Cardiac atrium fibroblast (primary cell): ENCODE data around the gene HSD11B2. TPM values are rescaled to one million over a fixed set of nuclear protein-coding genes. Genes with fewer than 3 reads are reported as not detected.

Experiments used
- total RNA-seq: library from RNA; depleted of rRNA; stranded (reverse); fragments of >200 nt; gene quantifications from 2 replicates; pipeline ENCODE4 v1.2.3, GENCODE V29; 2015

The HSD11B2 gene
- total RNA-seq = 0.18 and 0.49 TPM in 2 replicates

GRCh38 chr16:67430977-67431774 is at the start of gene HSD11B2:
HSD11B2 (plus strand) TSS chr16:67431121; CDS start chr16:67431249, 128 bp downstream.

GRCh38 chr16:67393111-67393787 is 37.7 kb upstream of the HSD11B2 start, which contains the start of gene TPPP3:
TPPP3 (minus strand) TSS chr16:67393498; CDS start chr16:67391111, 2,387 bp downstream.

GRCh38 chr16:67415872-67416793 is 14.8 kb upstream of the HSD11B2 start, which contains the start of gene ZDHHC1:
ZDHHC1 (minus strand) TSS chr16:67416477; CDS start chr16:67407775, 8,702 bp downstream.

GRCh38 chr16:67480833-67481560 is 50.1 kb downstream of the HSD11B2 start, which contains the start of gene ATP6V0D1:
ATP6V0D1 (minus strand) TSS chr16:67481157; CDS start chr16:67481086, 71 bp downstream.

GRCh38 chr16:67483150-67483549 is 52.2 kb downstream of the HSD11B2 start, which contains the start of gene AGRP:
AGRP (minus strand) TSS chr16:67483547; CDS start chr16:67483398, 149 bp downstream.

Other genes with a start within 250 kb of the HSD11B2 start
- gene MATCAP1, start 247.2 kb upstream of the HSD11B2 start, total RNA-seq = 17.5 and 17.8 TPM in 2 replicates
- gene EXOC3L1, start 241.0 kb upstream of the HSD11B2 start, total RNA-seq = 0.54 and 1.6 TPM in 2 replicates
- gene E2F4, start 239.0 kb upstream of the HSD11B2 start, total RNA-seq = 50.9 and 63.4 TPM in 2 replicates
- gene ELMO3, start 232.0 kb upstream of the HSD11B2 start, total RNA-seq = 0.36 and 0.49 TPM in 2 replicates
- gene TMEM208, start 204.0 kb upstream of the HSD11B2 start, total RNA-seq = 40.3 and 49.1 TPM in 2 replicates
- 13.6 and 19.0 TPM in 2 replicates for gene FHOD1, start 183.6 kb upstream of the HSD11B2 start, total RNA-seq
- gene SLC9A5, start 182.1 kb upstream of the HSD11B2 start, total RNA-seq = 0.18 and 0.32 TPM in 2 replicates
- gene PLEKHG4, start 151.6 kb upstream of the HSD11B2 start, total RNA-seq = 2.0 and 3.4 TPM in 2 replicates
- not detected in 2 replicates for gene KCTD19, start 104.4 kb upstream of the HSD11B2 start, total RNA-seq
- not detected in 2 replicates for gene LRRC36, start 104.3 kb upstream of the HSD11B2 start, total RNA-seq
- not detected in 2 replicates for gene TPPP3, start 37.6 kb upstream of the HSD11B2 start, total RNA-seq
- 7.5 and 9.2 TPM in 2 replicates for gene ZDHHC1, start 14.6 kb upstream of the HSD11B2 start, total RNA-seq
- 114 and 144 TPM in 2 replicates for gene ATP6V0D1, start 50.0 kb downstream of the HSD11B2 start, total RNA-seq
- gene AGRP, start 52.4 kb downstream of the HSD11B2 start, total RNA-seq = not detected in 2 replicates
- 23.5 and 25.6 TPM in 2 replicates for gene RIPOR1, start 97.7 kb downstream of the HSD11B2 start, total RNA-seq
- 14.4 and 17.5 TPM in 2 replicates for gene CTCF, start 131.4 kb downstream of the HSD11B2 start, total RNA-seq
- 0.90 and 1.5 TPM in 2 replicates for gene CARMIL2, start 214.0 kb downstream of the HSD11B2 start, total RNA-seq
- gene ACD, start 229.1 kb downstream of the HSD11B2 start, total RNA-seq = 13.0 and 25.4 TPM in 2 replicates
- 0.90 TPM in 1 of 2 replicates, not detected in the other for gene PARD6A, start 229.8 kb downstream of the HSD11B2 start, total RNA-seq
- 12.8 and 14.4 TPM in 2 replicates for gene ENKD1, start 235.6 kb downstream of the HSD11B2 start, total RNA-seq
- 2.8 and 6.0 TPM in 2 replicates for gene C16orf86, start 235.7 kb downstream of the HSD11B2 start, total RNA-seq